Smooth muscle cell (in vitro differentiated cells): Measurements from ENCODE around the gene PCID2. TPM values are rescaled to one million over a fixed set of nuclear protein-coding genes. Genes with fewer than 3 reads are reported as not detected.

ENCODE experiments used
- DNase-seq: peaks from one replicate; lab custom pipeline; 2025; ENCODE audit not compliant: unreplicated experiment; lab: John Stamatoyannopoulos, UW
- H2AFZ ChIP-seq: fragments of 200-600 bp; sonication (generic); 2 replicates; pipeline ENCODE4 v1.6.0; 2016; ENCODE audit warnings: antibody characterized with exemption, low read depth, mild to moderate bottlenecking
- H3F3A ChIP-seq: fragments of 200-600 bp; sonication (generic); 2 replicates; pipeline ENCODE4 v1.6.0; 2017; ENCODE audit warnings: antibody characterized with exemption, low read depth
- H3K27ac ChIP-seq: fragments of 200-600 bp; sonication (generic); 2 replicates; pipeline ENCODE4 v1.5.1; 2016; ENCODE audit warnings: low read depth, mild to moderate bottlenecking
- H3K27me3 ChIP-seq: fragments of 200-600 bp; sonication (generic); 2 replicates; pipeline ENCODE4 v1.6.1; 2016; ENCODE audit warnings: low read depth, mild to moderate bottlenecking
- H3K36me3 ChIP-seq: fragments of 200-600 bp; sonication (generic); 2 replicates; pipeline ENCODE4 v1.5.1; 2016; ENCODE audit warnings: low read depth
- H3K4me1 ChIP-seq: fragments of 200-600 bp; sonication (generic); 2 replicates; pipeline ENCODE4 v1.5.1; 2016; ENCODE audit warnings: low read depth
- H3K4me2 ChIP-seq: fragments of 200-600 bp; sonication (generic); 2 replicates; pipeline ENCODE4 v1.6.0; 2016; ENCODE audit warnings: mild to moderate bottlenecking
- H3K4me3 ChIP-seq: fragments of 200-600 bp; sonication (generic); 2 replicates; pipeline ENCODE4 v1.5.1; 2016; ENCODE audit warnings: mild to moderate bottlenecking
- H3K79me2 ChIP-seq: fragments of 200-600 bp; sonication (generic); 2 replicates; pipeline ENCODE4 v1.6.0; 2016; ENCODE audit warnings: low read depth, mild to moderate bottlenecking
- H3K9ac ChIP-seq: fragments of 200-600 bp; sonication (generic); 2 replicates; pipeline ENCODE4 v1.6.0; 2016; ENCODE audit warnings: low read depth
- H3K9me3 ChIP-seq: fragments of 200-600 bp; sonication (generic); replicated peaks from 2 replicates; pipeline ENCODE4 v1.5.1; 2016; ENCODE audit warnings: low read depth
- H4K20me1 ChIP-seq: fragments of 200-600 bp; sonication (generic); 2 replicates; pipeline ENCODE4 v1.6.0; 2016; ENCODE audit warnings: low read depth
- CTCF ChIP-seq: fragments of 200-600 bp; sonication (generic); IDR thresholded peaks from 2 replicates; pipeline ENCODE4 v1.5.1; 2017; ENCODE audit warnings: borderline replicate concordance, mild to moderate bottlenecking, antibody characterized with exemption; ENCODE audit not compliant: insufficient read depth, poor library complexity, severe bottlenecking
- WGBS: methylation state at CpG from one replicate; pipeline ENCODE4 v1.1.7; 2016; ENCODE audit warnings: low lambda C conversion rate; 5-methylcytosine and 5-hydroxymethylcytosine counted together
- polyA plus RNA-seq: library from polyadenylated mRNA; unstranded; fragments of >200 nt; fragmentation: Nextera tagmentation; extraction: Ambion mirVana; gene quantifications from 2 replicates; pipeline ENCODE4 v1.2.1, GENCODE V29; 2016
- total RNA-seq: library from RNA; depleted of rRNA; stranded (reverse); fragments of >200 nt; gene quantifications from 2 replicates; pipeline ENCODE4 v1.2.3, GENCODE V29; 2014

PCID2 gene
- total and polyA plus RNA-seq, 2 experiments from 2014 or later: 27.1 to 32.5 TPM

- H4K20me1 ChIP-seq: peaks cover 100% of the 10 kb centered on the region
- H3F3A ChIP-seq: peaks cover 4% of the 10 kb centered on the region
- H3K9me3 ChIP-seq: no peaks in the 10 kb centered on the region
- H3K4me1 ChIP-seq: peaks cover 15% of the 10 kb centered on the region
- no peaks in the 10 kb centered on the region for H3K27me3 ChIP-seq
- no peak for TF ChIP-seq CTCF
- no peaks in the 10 kb centered on the region for H3K36me3 ChIP-seq
- DNase-seq: no peak
- H2AFZ ChIP-seq: no peak overlapping the region
- WGBS: 96% methylated on average over 3 of the region's 3 CpGs
- H3K4me3 ChIP-seq: no peak overlapping the region
- H3K27ac ChIP-seq: no peak overlapping the region
- peaks cover 90% of the 10 kb centered on the region for H3K79me2 ChIP-seq
- H3K9ac ChIP-seq: no peak overlapping the region
- H3K4me2 ChIP-seq: no peak overlapping the region
Observed at GRCh38 chr13:113218586-113218985, 10.1 kb upstream of the PCID2 start.

GRCh38 chr13:113216254-113217048 lies 8.0 kb upstream of the PCID2 start:
- H2AFZ ChIP-seq: no peak overlapping the region
- no peaks in the 10 kb centered on the region for H3K36me3 ChIP-seq
- no peak overlapping the region for H3K4me3 ChIP-seq
- no peaks in the 10 kb centered on the region for H3K9me3 ChIP-seq
- H3K27ac ChIP-seq: peak overlapping the region; percentile 58
- peaks cover 15% of the 10 kb centered on the region for H3K4me1 ChIP-seq
- peaks cover 100% of the 10 kb centered on the region for H4K20me1 ChIP-seq
- peak overlapping the region; percentile 34 for H3K4me2 ChIP-seq
- H3F3A ChIP-seq: peaks cover 4% of the 10 kb centered on the region
- peaks cover 100% of the 10 kb centered on the region for H3K79me2 ChIP-seq
- no peak for TF ChIP-seq CTCF
- WGBS: 31% methylated on average over 7 of the region's 7 CpGs
- DNase-seq: no peak
- H3K9ac ChIP-seq: peak overlapping the region; percentile 9
- H3K27me3 ChIP-seq: no peaks in the 10 kb centered on the region

GRCh38 chr13:113211774-113212173 lies 3.3 kb upstream of the PCID2 start:
- H3F3A ChIP-seq: peaks cover 8% of the 10 kb centered on the region
- peaks cover 65% of the 10 kb centered on the region for H4K20me1 ChIP-seq
- H3K4me2 ChIP-seq: no peak overlapping the region
- WGBS: 86% methylated on average over 10 of the region's 10 CpGs
- H3K4me3 ChIP-seq: no peak overlapping the region
- H3K9ac ChIP-seq: no peak overlapping the region
- H3K36me3 ChIP-seq: no peaks in the 10 kb centered on the region
- H3K27ac ChIP-seq: no peak overlapping the region
- DNase-seq: no peak
- H3K9me3 ChIP-seq: no peaks in the 10 kb centered on the region
- H3K4me1 ChIP-seq: peaks cover 18% of the 10 kb centered on the region
- peak; percentile 4 for TF ChIP-seq CTCF
- no peaks in the 10 kb centered on the region for H3K27me3 ChIP-seq
- H3K79me2 ChIP-seq: peaks cover 81% of the 10 kb centered on the region
- no peak overlapping the region for H2AFZ ChIP-seq

GRCh38 chr13:113210833-113211232 lies 2.4 kb upstream of the PCID2 start:
- Histone ChIP-seq H3K9ac (peak overlapping the region; percentile 1), H3K36me3 (no peaks in the 10 kb centered on the region), H3K9me3 (no peaks in the 10 kb centered on the region), H3K27ac (peak overlapping the region; percentile 73), H3K4me3 (peak overlapping the region; percentile 84), H3K79me2 (peaks cover 81% of the 10 kb centered on the region), H3F3A (peaks cover 9% of the 10 kb centered on the region), H3K4me2 (peak overlapping the region; percentile 82), H3K4me1 (peaks cover 11% of the 10 kb centered on the region), H3K27me3 (no peaks in the 10 kb centered on the region), H4K20me1 (peaks cover 56% of the 10 kb centered on the region), H2AFZ (no peak overlapping the region)
- no peak for TF ChIP-seq CTCF
- 87% methylated on average over 6 of the region's 6 CpGs for WGBS
- no peak for DNase-seq
